ENCODE results near the gene ABCA4.

The ABCA4 gene

GRCh38 chr1:94079080-94079940 is 41.6 kb downstream of the ABCA4 start (continued):
- TF ChIP-seq TSHZ2 (CRISPR knock-in tag; IDR thresholded peaks at IDR 0.05) (no peak), TOX (CRISPR knock-in tag; IDR thresholded peaks at IDR 0.05; ENCODE audit: borderline replicate concordance) (no peak), ZNF565 (CRISPR knock-in tag; conservative IDR thresholded peaks at IDR 0.05; ENCODE audit: low read depth) (no peak), RARB (CRISPR knock-in tag; IDR thresholded peaks at IDR 0.05) (no peak), ZNF8 (CRISPR knock-in tag; IDR thresholded peaks at IDR 0.05) (no peak), PPARA (CRISPR knock-in tag; IDR thresholded peaks at IDR 0.05; ENCODE audit: borderline replicate concordance) (no peak), ZFP30 (CRISPR knock-in tag; IDR thresholded peaks at IDR 0.05) (no peak)

- TF ChIP-seq SNAI2 (CRISPR knock-in tag; IDR thresholded peaks at IDR 0.05) (no peak), ZFP30 (CRISPR knock-in tag; IDR thresholded peaks at IDR 0.05) (no peak), BACH2 (CRISPR knock-in tag; IDR thresholded peaks at IDR 0.05; ENCODE audit: borderline replicate concordance) (no peak), OSR1 (CRISPR knock-in tag; IDR thresholded peaks at IDR 0.05) (no peak)
- no peak for ATAC-seq
Measured at GRCh38 chr1:94072840-94073522, 48.0 kb downstream of the ABCA4 start.

GRCh38 chr1:94071976-94072375 is 49.0 kb downstream of the ABCA4 start:
- ATAC-seq: no peak
- TF ChIP-seq ZFP3 (CRISPR knock-in tag; IDR thresholded peaks at IDR 0.05) (no peak), ISL1 (CRISPR knock-in tag; IDR thresholded peaks at IDR 0.05) (no peak), ZC3H10 (CRISPR knock-in tag; IDR thresholded peaks at IDR 0.05) (no peak), CSRNP3 (CRISPR knock-in tag; IDR thresholded peaks at IDR 0.05) (no peak), ZFP30 (CRISPR knock-in tag; IDR thresholded peaks at IDR 0.05) (no peak), ARNTL (CRISPR knock-in tag; IDR thresholded peaks at IDR 0.05; ENCODE audit: borderline replicate concordance, low read depth) (no peak), BACH2 (CRISPR knock-in tag; IDR thresholded peaks at IDR 0.05; ENCODE audit: borderline replicate concordance) (no peak), ZNF565 (CRISPR knock-in tag; conservative IDR thresholded peaks at IDR 0.05; ENCODE audit: low read depth) (no peak), ESRRG (CRISPR knock-in tag; IDR thresholded peaks at IDR 0.05) (no peak), RARB (CRISPR knock-in tag; IDR thresholded peaks at IDR 0.05) (no peak), ZNF8 (CRISPR knock-in tag; IDR thresholded peaks at IDR 0.05) (no peak), GLIS3 (CRISPR knock-in tag; IDR thresholded peaks at IDR 0.05) (no peak), TSHZ2 (CRISPR knock-in tag; IDR thresholded peaks at IDR 0.05) (no peak), ZNF70 (CRISPR knock-in tag; IDR thresholded peaks at IDR 0.05) (no peak), CREB5 (CRISPR knock-in tag; IDR thresholded peaks at IDR 0.05; ENCODE audit: low read depth) (no peak)

Measured in SK-N-SH treated with all-trans-retinoic acid at 6 μM for 48 hours (cell line).